CD14-positive monocyte (primary cell): ENCODE measurements around the gene BCKDHA. TPM values are rescaled to one million over a fixed set of nuclear protein-coding genes. Genes with fewer than 3 reads are reported as not detected.

Experiments
- DNase-seq, 3 donors: peaks; one replicate each; pipeline ENCODE4 v3.0.0-alpha.2; 2011 to 2022
- H2AFZ ChIP-seq: 2 replicates; pipeline ENCODE4 v1.6.0; 2012; ENCODE audit warnings: mild to moderate bottlenecking, low read depth, low read length, inconsistent platforms; ENCODE audit not compliant: insufficient read depth, poor library complexity, severe bottlenecking
- H3K27ac ChIP-seq, 2 donors: 1 replicate in 1 of 2; 2 replicates in 1 of 2; pipeline ENCODE4 v1.5.1; 2012 to 2013; ENCODE audit warnings: low read length in 2 of 2, control low read depth in 1 of 2, inconsistent platforms in 1 of 2, low read depth in 1 of 2, mild to moderate bottlenecking in 1 of 2
- H3K27me3 ChIP-seq, 2 donors: one replicate each; pipeline versions ENCODE4 v1.6.0 to v1.6.1; 2011 to 2013; ENCODE audit warnings: low read length in 2 of 2; ENCODE audit not compliant: control insufficient read depth in 2 of 2, insufficient read depth in 2 of 2
- H3K36me3 ChIP-seq, 2 donors: replicated peaks in 1 of 2; 1 replicate in 1 of 2; 2 replicates in 1 of 2; pipeline versions ENCODE4 v1.5.1 to v1.6.1; 2012 to 2013; ENCODE audit warnings: low read length in 2 of 2, control low read depth in 1 of 2, inconsistent platforms in 1 of 2, mild to moderate bottlenecking in 1 of 2; ENCODE audit not compliant: insufficient read depth in 2 of 2, control insufficient read depth in 1 of 2
- H3K4me1 ChIP-seq, 2 donors: 1 replicate in 1 of 2; 2 replicates in 1 of 2; pipeline versions ENCODE4 v1.5.1 to v1.6.1; 2012 to 2013; ENCODE audit warnings: low read length in 2 of 2, control low read depth in 1 of 2, inconsistent platforms in 1 of 2, mild to moderate bottlenecking in 1 of 2, moderate library complexity in 1 of 2; ENCODE audit not compliant: insufficient read depth in 2 of 2, control insufficient read depth in 1 of 2
- H3K4me2 ChIP-seq: replicated peaks from 2 replicates; pipeline ENCODE3; 2012; ENCODE audit warnings: low read length, moderate library complexity, mild to moderate bottlenecking; ENCODE audit not compliant: poor library complexity, severe bottlenecking; ENCODE audit errors: extremely low read depth
- H3K4me3 ChIP-seq, 3 experiments: fragments of 200-600 bp in 1 of 3; sonication (generic) in 1 of 3; replicated peaks in 1 of 3; 1 replicate in 2 of 3; 2 replicates in 1 of 3; pipeline ENCODE4 v1.5.1; 2011 to 2013; ENCODE audit warnings: low read length in 3 of 3, mild to moderate bottlenecking in 3 of 3, control low read depth in 2 of 3, low read depth in 2 of 3, inconsistent platforms in 1 of 3, moderate library complexity in 1 of 3
- H3K79me2 ChIP-seq: 2 replicates; pipeline ENCODE4 v1.6.0; 2012; ENCODE audit warnings: mild to moderate bottlenecking, control low read depth, inconsistent platforms, low read length, moderate library complexity; ENCODE audit not compliant: insufficient read depth
- H3K9ac ChIP-seq: 2 replicates; pipeline ENCODE4 v1.6.0; 2017; ENCODE audit warnings: low read length, mild to moderate bottlenecking; ENCODE audit not compliant: insufficient read depth, poor library complexity, severe bottlenecking
- H3K9me3 ChIP-seq, 2 donors: replicated peaks in 1 of 2; 1 replicate in 1 of 2; 2 replicates in 1 of 2; pipeline versions ENCODE4 v1.5.1 to v1.6.1; 2012 to 2013; ENCODE audit warnings: low read length in 2 of 2, control low read depth in 1 of 2; ENCODE audit not compliant: control insufficient read depth in 1 of 2, insufficient read depth in 1 of 2
- H4K20me1 ChIP-seq: 2 replicates; pipeline ENCODE4 v1.6.0; 2012; ENCODE audit warnings: mild to moderate bottlenecking, low read length, control low read depth, moderate library complexity; ENCODE audit not compliant: insufficient read depth
- H3K27ac Mint-ChIP-seq, 7 donors: one replicate each; pipeline ENCODE4 v1.8.0; 2020; ENCODE audit warnings: mild to moderate bottlenecking in 7 of 7, mixed read lengths in 7 of 7, moderate library complexity in 6 of 7, inconsistent platforms in 2 of 7
- H3K27me3 Mint-ChIP-seq, 3 donors: one replicate each; pipeline ENCODE4 v1.8.0; 2021 to 2022; ENCODE audit warnings: low read depth in 3 of 3, mild to moderate bottlenecking in 3 of 3, mixed read lengths in 3 of 3, moderate library complexity in 3 of 3, inconsistent platforms in 1 of 3
- H3K36me3 Mint-ChIP-seq, 2 donors: one replicate each; pipeline ENCODE4 v1.8.0; 2020; ENCODE audit warnings: mixed read lengths in 2 of 2, inconsistent platforms in 1 of 2, mild to moderate bottlenecking in 1 of 2
- H3K4me1 Mint-ChIP-seq: one replicate; pipeline ENCODE4 v1.8.0; 2020; ENCODE audit warnings: mild to moderate bottlenecking, mixed read lengths
- H3K4me3 Mint-ChIP-seq, 2 donors: one replicate each; pipeline ENCODE4 v1.8.0; 2020; ENCODE audit warnings: mild to moderate bottlenecking in 2 of 2, mixed read lengths in 2 of 2, moderate library complexity in 1 of 2
- H3K9me3 Mint-ChIP-seq, 7 donors: one replicate each; pipeline ENCODE4 v1.8.0; 2020 to 2022; ENCODE audit warnings: mixed read lengths in 7 of 7, mild to moderate bottlenecking in 6 of 7, moderate library complexity in 6 of 7, inconsistent platforms in 2 of 7
- WGBS: methylation state at CpG from one replicate; pipeline ENCODE4 v1.1.5; 2013; ENCODE audit warnings: missing lambda C conversion rate; ENCODE audit not compliant: insufficient coverage; 5-methylcytosine and 5-hydroxymethylcytosine counted together
- intact Hi-C, 2 donors: fragments of 100-400 bp; cut with micrococcal nuclease; formaldehyde crosslinking; loops; one replicate each; pipeline versions ENCODE4 v1.15.0 to v1.15.1; 2023
- polyA plus RNA-seq, 3 donors: library from polyadenylated mRNA; depleted of rRNA in 1 of 3; unstranded in 2 of 3; stranded (reverse) in 1 of 3; fragments of 300-500 nt in 2 of 3; fragments of >200 nt in 1 of 3; fragmentation: Illumina TruSeq in 2 of 3; gene quantifications; 1 replicate in 2 of 3; 2 replicates in 1 of 3; pipeline ENCODE4 v1.2.3, GENCODE V29; 2012 to 2021
- TF ChIP-seq, protein P1 (sequence below): fragments of 200-600 bp; IDR thresholded peaks from one replicate; pipeline ENCODE4 v1.8.0; 2022; ENCODE audit warnings: antibody characterized with exemption, mild to moderate bottlenecking

Gene BCKDHA
- polyA plus RNA-seq, 3 donors, result 52.4 to 90.1 (median 87.6) TPM

DNA sequence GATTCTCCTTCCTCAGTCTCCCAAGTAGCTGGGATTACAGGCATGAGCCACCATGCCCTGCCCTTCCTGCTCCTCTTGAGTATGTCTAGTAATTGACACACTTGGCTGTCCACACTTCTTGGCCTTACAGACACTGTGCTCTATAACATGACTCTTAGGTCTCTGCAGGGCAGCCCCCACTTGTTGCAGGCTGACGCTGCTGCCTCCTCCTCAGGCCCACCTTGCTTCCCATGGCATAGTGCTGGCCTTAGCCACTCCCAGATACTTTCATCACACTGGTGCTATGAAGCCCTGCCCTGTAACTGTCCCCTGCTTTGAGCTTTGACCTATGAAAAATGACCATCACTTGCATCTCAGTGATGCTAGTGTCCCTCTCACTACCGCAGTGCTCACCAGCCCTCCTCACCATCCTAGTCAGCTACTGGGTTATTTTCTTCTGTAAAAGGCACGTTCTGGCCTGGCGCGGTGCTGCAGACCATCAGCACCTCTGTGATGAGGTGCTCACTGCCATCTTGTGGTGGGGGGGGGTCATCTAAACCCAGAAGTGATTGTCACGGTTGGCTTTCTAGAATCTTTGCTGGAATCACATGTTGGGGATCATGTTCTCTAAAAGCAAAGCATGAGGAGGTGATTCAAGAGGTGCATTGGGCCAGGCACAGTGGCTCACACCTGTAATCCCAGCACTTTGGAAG lies 55.1 kb downstream of the BCKDHA start:
- peak overlapping the region in 2 of 7 donors; percentile 14 to 38 for H3K27ac Mint-ChIP-seq
- H3K4me2 ChIP-seq, result no peak overlapping the region
- no peaks in the 10 kb centered on the region for H3K36me3 ChIP-seq
- no peak overlapping the region for H3K9ac ChIP-seq
- H3K9me3 ChIP-seq, result no peaks in the 10 kb centered on the region
- H3K4me3 Mint-ChIP-seq, result no peak overlapping the region
- peaks cover 11 to 12% of the 10 kb centered on the region in 2 donors for H3K4me1 ChIP-seq
- H3K9me3 Mint-ChIP-seq, result peaks cover 0 to 2% (median 0%) of the 10 kb centered on the region in 7 donors
- peaks cover 28 to 43% (median 38%) of the 10 kb centered on the region in 3 donors for H3K27me3 Mint-ChIP-seq
- H4K20me1 ChIP-seq, result no peaks in the 10 kb centered on the region
- H3K36me3 Mint-ChIP-seq, result no peaks in the 10 kb centered on the region
- H3K4me1 Mint-ChIP-seq, result peaks cover 15% of the 10 kb centered on the region
- H3K4me3 ChIP-seq, result no peak overlapping the region
- intact Hi-C loops, result no loop called here
- TF ChIP-seq, protein P1, sequence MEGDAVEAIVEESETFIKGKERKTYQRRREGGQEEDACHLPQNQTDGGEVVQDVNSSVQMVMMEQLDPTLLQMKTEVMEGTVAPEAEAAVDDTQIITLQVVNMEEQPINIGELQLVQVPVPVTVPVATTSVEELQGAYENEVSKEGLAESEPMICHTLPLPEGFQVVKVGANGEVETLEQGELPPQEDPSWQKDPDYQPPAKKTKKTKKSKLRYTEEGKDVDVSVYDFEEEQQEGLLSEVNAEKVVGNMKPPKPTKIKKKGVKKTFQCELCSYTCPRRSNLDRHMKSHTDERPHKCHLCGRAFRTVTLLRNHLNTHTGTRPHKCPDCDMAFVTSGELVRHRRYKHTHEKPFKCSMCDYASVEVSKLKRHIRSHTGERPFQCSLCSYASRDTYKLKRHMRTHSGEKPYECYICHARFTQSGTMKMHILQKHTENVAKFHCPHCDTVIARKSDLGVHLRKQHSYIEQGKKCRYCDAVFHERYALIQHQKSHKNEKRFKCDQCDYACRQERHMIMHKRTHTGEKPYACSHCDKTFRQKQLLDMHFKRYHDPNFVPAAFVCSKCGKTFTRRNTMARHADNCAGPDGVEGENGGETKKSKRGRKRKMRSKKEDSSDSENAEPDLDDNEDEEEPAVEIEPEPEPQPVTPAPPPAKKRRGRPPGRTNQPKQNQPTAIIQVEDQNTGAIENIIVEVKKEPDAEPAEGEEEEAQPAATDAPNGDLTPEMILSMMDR, result no peak
- peaks cover 15% of the 10 kb centered on the region in 2 donors for H3K27me3 ChIP-seq
- no peak for DNase-seq
- 96% methylated on average over 3 of the region's 6 CpGs for WGBS
- H2AFZ ChIP-seq, result no peak overlapping the region
- no peaks in the 10 kb centered on the region for H3K79me2 ChIP-seq
- H3K27ac ChIP-seq, result no peak overlapping the region

DNA sequence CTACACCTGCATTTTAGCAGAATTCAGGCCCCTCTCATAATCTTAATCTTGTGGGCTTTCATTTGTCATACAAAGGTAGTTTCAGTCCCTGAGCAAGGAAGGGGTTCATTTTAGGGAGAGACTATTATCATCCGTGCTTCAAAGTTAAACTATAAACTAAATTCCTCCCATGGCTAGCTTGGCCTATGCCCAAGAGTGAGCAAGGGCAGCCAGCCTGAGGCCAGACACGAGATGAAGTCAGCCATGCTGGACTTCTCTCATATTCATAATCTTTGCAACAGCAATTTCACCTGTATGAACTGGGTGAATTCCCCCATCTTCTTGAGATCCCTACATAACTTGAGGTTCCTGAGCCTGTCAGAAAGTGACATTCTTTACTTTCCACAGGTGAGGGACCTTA lies 58.3 kb downstream of the BCKDHA start:
- Histone ChIP-seq H3K4me2 (no peak overlapping the region), H3K36me3 (no peaks in the 10 kb centered on the region), H3K4me3 (no peak overlapping the region), H3K9me3 (no peaks in the 10 kb centered on the region), H3K9ac (no peak overlapping the region), H3K27ac (no peak overlapping the region), H2AFZ (no peak overlapping the region), H3K27me3 (peaks cover 17 to 25% of the 10 kb centered on the region in 2 donors), H4K20me1 (no peaks in the 10 kb centered on the region), H3K79me2 (no peaks in the 10 kb centered on the region), H3K4me1 (no peaks in the 10 kb centered on the region)
- Mint-ChIP-seq H3K4me1 (no peaks in the 10 kb centered on the region), H3K4me3 (peak overlapping the region in 1 of 2 donors; percentile 26), H3K27me3 (peaks cover 23 to 42% (median 29%) of the 10 kb centered on the region in 3 donors), H3K36me3 (no peaks in the 10 kb centered on the region), H3K9me3 (peaks cover 0 to 2% (median 0%) of the 10 kb centered on the region in 7 donors), H3K27ac (no peak overlapping the region)
- 70% methylated on average over 1 of the region's 2 CpGs for WGBS
- TF ChIP-seq, protein P1, result no peak
- DNase-seq, result no peak
- intact Hi-C loops, result no loop called here
